Rectal smooth muscle tissue (tissue), 1 donor: ENCODE measurements around the gene DENND1A.
"Not testable (repeated sequence)": the region's sequence is repeated elsewhere in the genome, so short reads cannot be mapped to it uniquely, and the experiment has no call there.

Experiments
- H3K27ac ChIP-seq: one replicate; pipeline ENCODE4 v1.7.0; 2013; ENCODE audit warnings: low read depth, low read length, inconsistent platforms
- H3K27me3 ChIP-seq: one replicate; pipeline ENCODE4 v1.7.0; 2013; ENCODE audit warnings: low read length; ENCODE audit not compliant: control insufficient read depth, insufficient read depth
- H3K36me3 ChIP-seq: one replicate; pipeline ENCODE4 v1.7.0; 2013; ENCODE audit warnings: low read length; ENCODE audit not compliant: control insufficient read depth, insufficient read depth
- H3K4me1 ChIP-seq: one replicate; pipeline ENCODE4 v1.7.0; 2013; ENCODE audit warnings: low read length; ENCODE audit not compliant: control insufficient read depth, insufficient read depth
- H3K4me3 ChIP-seq: one replicate; pipeline ENCODE4 v1.7.0; 2013; ENCODE audit warnings: low read length
- H3K9ac ChIP-seq: one replicate; pipeline ENCODE4 v1.7.0; 2013; ENCODE audit warnings: low read length

The DENND1A gene

DNA sequence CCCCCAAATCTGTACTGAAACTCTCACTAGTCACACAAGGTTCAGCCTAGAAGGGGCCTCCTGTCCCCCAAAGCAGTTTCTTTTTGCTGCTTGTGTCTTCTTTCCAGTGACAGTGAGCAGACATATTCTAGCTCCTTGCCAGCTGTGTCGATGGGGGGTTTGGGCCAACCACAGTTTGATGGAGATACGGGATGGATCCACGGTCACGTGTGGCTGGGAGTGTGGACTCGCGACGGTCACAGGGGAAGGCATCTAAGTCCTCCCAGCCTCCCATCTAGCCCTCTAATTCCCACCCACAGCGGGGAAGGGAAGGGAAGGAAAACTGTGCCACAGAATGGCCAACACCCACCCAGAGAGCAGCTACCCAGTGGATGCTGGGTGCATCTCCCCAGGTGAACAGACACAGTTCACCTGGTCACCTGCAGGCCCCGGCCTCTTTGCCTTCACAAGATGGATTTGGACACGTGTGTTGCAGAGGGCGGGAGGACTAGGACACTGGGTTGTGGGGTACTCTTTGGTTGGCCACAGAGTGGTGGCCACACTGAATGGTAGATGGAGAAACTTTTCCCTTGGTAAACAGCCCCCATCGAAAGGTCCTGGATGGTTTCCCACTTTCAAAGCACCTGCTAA is 519.5 kb downstream of the DENND1A start:
- H3K36me3 ChIP-seq, result no peaks in the 10 kb centered on the region
- H3K4me3 ChIP-seq, result no peak overlapping the region
- H3K9ac ChIP-seq, result no peak overlapping the region
- no peaks in the 10 kb centered on the region for H3K4me1 ChIP-seq
- no peaks in the 10 kb centered on the region for H3K27me3 ChIP-seq
- no peak overlapping the region for H3K27ac ChIP-seq

GRCh38 chr9:123408313-123409262 is 521.3 kb downstream of the DENND1A start:
- no peaks in the 10 kb centered on the region for H3K27me3 ChIP-seq
- H3K4me1 ChIP-seq, result no peaks in the 10 kb centered on the region
- H3K27ac ChIP-seq, result no peak overlapping the region
- H3K4me3 ChIP-seq, result no peak overlapping the region
- H3K36me3 ChIP-seq, result no peaks in the 10 kb centered on the region
- H3K9ac ChIP-seq, result no peak overlapping the region

- H3K9ac ChIP-seq, result no peak overlapping the region
- H3K4me1 ChIP-seq, result no peaks in the 10 kb centered on the region
- no peak overlapping the region for H3K4me3 ChIP-seq
- H3K27ac ChIP-seq, result no peak overlapping the region
- H3K36me3 ChIP-seq, result peaks cover 3% of the 10 kb centered on the region
- no peaks in the 10 kb centered on the region for H3K27me3 ChIP-seq
Observed at GRCh38 chr9:123407217-123407851, 522.6 kb downstream of the DENND1A start.

DNA sequence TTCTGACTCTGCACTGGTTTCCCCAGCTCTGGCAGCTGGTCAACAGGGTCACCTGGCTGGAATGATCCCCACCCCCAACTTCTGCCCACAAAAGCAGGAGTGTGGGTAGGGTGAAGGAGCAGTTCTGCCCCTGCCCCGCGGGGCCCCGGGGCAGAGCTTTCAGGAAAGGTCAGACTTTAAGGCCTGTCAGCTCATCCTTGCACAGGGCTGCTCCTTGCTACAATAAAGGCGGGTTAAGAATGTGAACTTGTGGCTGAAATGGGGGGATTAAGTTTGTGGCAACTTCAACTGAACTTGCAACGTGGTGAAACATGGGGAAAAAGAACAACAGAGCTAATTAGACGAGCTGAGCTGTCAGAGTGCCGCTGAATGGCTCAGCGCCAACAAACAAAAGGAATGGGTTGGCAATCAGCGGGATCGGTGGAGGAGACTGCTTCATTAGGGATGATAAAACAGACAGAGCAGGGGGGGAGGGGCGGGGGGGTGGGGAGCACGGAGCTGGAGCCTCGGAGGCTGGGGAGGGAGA is 523.2 kb downstream of the DENND1A start:
- Histone ChIP-seq H3K9ac (no peak overlapping the region), H3K36me3 (peaks cover 3% of the 10 kb centered on the region), H3K27ac (no peak overlapping the region), H3K4me3 (no peak overlapping the region), H3K27me3 (no peaks in the 10 kb centered on the region), H3K4me1 (no peaks in the 10 kb centered on the region)

GRCh38 chr9:123406016-123406415 is 523.9 kb downstream of the DENND1A start:
- no peaks in the 10 kb centered on the region for H3K27me3 ChIP-seq
- no peak overlapping the region for H3K4me3 ChIP-seq
- H3K9ac ChIP-seq, result no peak overlapping the region
- peaks cover 3% of the 10 kb centered on the region for H3K36me3 ChIP-seq
- H3K27ac ChIP-seq, result no peak overlapping the region
- H3K4me1 ChIP-seq, result no peaks in the 10 kb centered on the region

DNA sequence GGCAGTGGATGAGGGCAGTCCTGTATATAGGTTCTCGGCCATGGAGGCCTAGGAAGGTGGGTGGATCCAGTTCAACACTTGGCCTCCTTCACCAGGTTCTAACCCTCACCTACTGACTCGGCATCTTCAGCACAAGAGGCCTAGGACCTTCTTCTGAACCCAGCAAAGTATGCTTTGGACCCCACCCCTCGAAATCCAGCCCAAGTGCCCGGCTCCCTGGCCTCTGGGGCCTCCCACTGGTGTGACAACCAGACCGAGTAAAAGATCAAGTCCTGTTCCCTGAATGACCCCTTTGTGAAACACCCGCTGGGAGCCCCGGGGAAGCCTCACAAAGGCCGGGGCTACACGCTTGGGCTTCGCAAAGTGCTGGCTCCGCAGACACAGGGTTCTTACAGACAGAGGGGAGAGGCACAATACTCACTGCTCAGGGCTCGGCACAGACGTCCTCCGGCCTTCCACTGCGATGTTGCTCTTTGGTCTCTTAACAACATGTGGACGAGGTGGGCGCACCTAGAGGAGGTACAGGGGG is 526.9 kb downstream of the DENND1A start:
- Histone ChIP-seq H3K36me3 (peaks cover 3% of the 10 kb centered on the region), H3K4me3 (no peak overlapping the region), H3K27me3 (no peaks in the 10 kb centered on the region), H3K9ac (no peak overlapping the region), H3K4me1 (no peaks in the 10 kb centered on the region), H3K27ac (no peak overlapping the region)

DNA sequence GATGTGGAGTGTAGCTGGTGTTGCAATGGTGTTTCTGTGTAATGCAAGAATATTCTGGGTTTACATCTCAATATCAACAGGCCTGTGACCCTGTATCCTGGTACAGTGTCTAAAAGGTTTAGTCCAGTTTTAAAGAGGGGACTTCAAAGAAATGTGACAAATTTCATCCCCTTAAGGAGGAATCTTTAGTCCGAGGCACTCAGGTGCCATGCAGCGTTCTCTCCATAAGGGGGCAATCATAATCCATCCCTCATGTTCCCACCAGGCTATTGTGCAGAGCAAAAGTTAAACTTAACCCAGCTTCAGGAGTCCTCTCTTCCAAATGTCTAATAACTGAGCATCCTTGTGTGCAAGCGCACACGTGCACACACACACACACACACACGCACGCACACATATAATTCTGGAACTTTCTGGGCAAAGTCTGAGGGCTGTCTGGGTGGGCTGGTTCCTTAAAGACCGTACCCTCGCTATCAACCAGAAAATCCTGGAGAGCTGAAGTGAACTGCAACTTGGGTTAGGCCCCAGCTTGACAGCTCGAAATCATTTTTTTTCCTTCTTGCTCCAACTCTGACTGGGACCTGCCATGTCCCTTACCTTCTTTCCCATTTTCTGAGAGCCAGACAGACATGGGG is 527.9 kb downstream of the DENND1A start:
- H3K27ac ChIP-seq, result no peak overlapping the region
- no peaks in the 10 kb centered on the region for H3K27me3 ChIP-seq
- H3K36me3 ChIP-seq, result peaks cover 3% of the 10 kb centered on the region
- no peak overlapping the region for H3K4me3 ChIP-seq
- H3K4me1 ChIP-seq, result no peaks in the 10 kb centered on the region
- no peak overlapping the region for H3K9ac ChIP-seq

DNA sequence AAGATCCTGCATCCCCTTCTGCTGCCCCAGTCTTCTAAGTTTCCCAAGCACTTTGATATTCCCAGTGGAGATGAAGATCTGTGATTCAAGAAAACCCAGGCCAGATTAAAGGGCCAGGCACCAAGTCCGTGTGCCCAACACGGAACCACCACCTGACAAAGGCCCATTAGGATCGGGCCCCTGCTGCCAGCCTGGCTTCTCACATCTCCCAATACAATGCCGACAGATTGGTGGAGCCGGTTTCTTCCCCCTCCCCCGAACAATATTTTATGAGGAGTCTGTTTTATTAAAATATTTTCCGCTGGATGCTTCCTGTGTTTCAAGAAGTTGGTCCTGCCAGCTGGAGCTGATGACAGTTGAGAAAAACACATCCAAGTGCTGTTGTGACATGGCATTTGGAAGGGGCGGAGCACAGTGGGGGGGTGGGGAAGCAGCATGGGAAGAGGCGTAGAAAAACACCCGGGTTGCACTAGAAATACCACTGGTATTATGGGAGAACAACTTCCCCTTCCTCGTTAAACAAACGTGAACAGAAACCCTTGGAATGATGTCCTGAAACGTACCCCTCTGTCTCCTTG is 528.9 kb downstream of the DENND1A start:
- no peak overlapping the region for H3K9ac ChIP-seq
- no peaks in the 10 kb centered on the region for H3K27me3 ChIP-seq
- no peaks in the 10 kb centered on the region for H3K4me1 ChIP-seq
- H3K36me3 ChIP-seq, result peaks cover 3% of the 10 kb centered on the region
- H3K27ac ChIP-seq, result no peak overlapping the region
- H3K4me3 ChIP-seq, result no peak overlapping the region

DNA sequence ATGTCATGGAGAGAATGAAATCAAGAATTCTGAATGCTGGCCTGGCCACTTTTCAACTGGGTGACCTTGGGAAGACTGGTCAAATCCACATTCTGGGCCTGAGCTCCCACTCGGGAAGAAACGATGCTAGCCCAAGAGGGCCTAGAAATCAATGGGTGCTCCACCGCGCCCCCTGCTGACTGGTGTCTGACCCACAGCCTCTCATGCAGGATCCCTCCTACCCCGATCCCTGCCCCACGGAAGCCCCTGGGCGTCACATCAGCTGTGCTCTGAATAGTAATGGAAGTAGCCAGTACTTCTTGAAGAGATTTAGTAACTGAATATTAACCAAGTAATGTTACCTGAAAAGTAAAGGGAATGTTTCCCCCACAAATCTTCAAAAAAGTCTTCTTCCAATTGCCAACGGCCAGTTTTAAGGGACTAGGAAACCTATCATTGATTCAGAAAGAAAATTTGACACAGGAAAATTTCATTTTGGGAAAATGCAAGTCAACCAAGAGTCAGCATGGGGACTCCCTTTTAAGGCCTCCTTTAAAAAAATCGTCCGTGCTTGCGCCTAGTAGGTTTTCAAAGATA is 530.0 kb downstream of the DENND1A start:
- Histone ChIP-seq H3K27me3 (no peaks in the 10 kb centered on the region), H3K4me3 (no peak overlapping the region), H3K36me3 (peaks cover 3% of the 10 kb centered on the region), H3K4me1 (no peaks in the 10 kb centered on the region), H3K9ac (no peak overlapping the region), H3K27ac (no peak overlapping the region)

- not testable (repeated sequence) for H3K9ac ChIP-seq, H3K4me3 ChIP-seq, H3K4me1 ChIP-seq, H3K27ac ChIP-seq, H3K27me3 ChIP-seq, H3K36me3 ChIP-seq
Observed at GRCh38 chr9:123398938-123399337, 531.0 kb downstream of the DENND1A start.

DNA sequence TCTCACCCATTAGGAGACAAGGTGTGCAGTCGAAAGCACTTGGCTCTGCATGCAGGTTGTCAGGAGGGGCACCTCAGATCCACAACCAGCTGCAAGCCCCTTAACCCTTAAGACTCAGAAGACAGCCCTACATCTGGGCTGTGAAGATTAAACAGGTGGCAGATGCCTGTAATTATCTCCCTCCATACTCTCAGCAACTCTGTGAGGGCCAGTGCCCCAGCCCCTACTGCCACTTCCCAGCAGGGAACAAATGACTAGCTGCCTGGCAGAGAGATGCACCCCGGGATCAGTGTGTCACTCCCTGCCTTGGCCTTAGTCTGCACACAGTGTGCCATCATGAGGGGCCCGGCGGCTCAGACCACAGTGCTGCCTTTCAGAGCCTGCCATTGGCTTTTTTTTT is 532.0 kb downstream of the DENND1A start:
- no peaks in the 10 kb centered on the region for H3K27me3 ChIP-seq
- H3K27ac ChIP-seq, result no peak overlapping the region
- no peaks in the 10 kb centered on the region for H3K4me1 ChIP-seq
- H3K4me3 ChIP-seq, result no peak overlapping the region
- H3K36me3 ChIP-seq, result no peaks in the 10 kb centered on the region
- no peak overlapping the region for H3K9ac ChIP-seq
